Smooth muscle cell of the umbilical artery (primary cell): ENCODE results near the gene ANGPTL2. TPM values are rescaled to one million over a fixed set of nuclear protein-coding genes. Genes with fewer than 3 reads are reported as not detected.

Experiments
- total RNA-seq: library from RNA; depleted of rRNA; stranded (reverse); fragments of >200 nt; gene quantifications from 2 replicates; pipeline ENCODE4 v1.2.3, GENCODE V29; 2014

ANGPTL2 gene
- 6.3 and 19.0 TPM in 2 replicates for total RNA-seq

GRCh38 chr9:127122176-127123063 is at the start of gene ANGPTL2:
ANGPTL2 (minus strand) TSS chr9:127122635; CDS start chr9:127108731, 13,904 bp downstream.

Other genes with a start within 250 kb of the ANGPTL2 start
- gene RALGPS1, start 207.9 kb downstream of the ANGPTL2 start, total RNA-seq: 1.5 and 3.6 TPM in 2 replicates
- gene GARNL3, start 142.1 kb upstream of the ANGPTL2 start, total RNA-seq: 0.30 and 3.5 TPM in 2 replicates